ENCODE data around the gene SSC5D.

SSC5D gene

GRCh38 chr19:55539090-55539984, 51.1 kb downstream of the SSC5D start:
- DNase-seq = no peak

- DNase-seq = peak; percentile 49
Measured at GRCh38 chr19:55540619-55541018, 52.4 kb downstream of the SSC5D start.

GRCh38 chr19:55541091-55541490, 52.9 kb downstream of the SSC5D start:
- DNase-seq = no peak

GRCh38 chr19:55542292-55542855, 54.1 kb downstream of the SSC5D start:
- DNase-seq = no peak

- DNase-seq = no peak
Measured at GRCh38 chr19:55543567-55543966, 55.3 kb downstream of the SSC5D start.

GRCh38 chr19:55544014-55544413, 55.8 kb downstream of the SSC5D start:
- DNase-seq = no peak

- no peak for DNase-seq
Measured at GRCh38 chr19:55544776-55545439, 56.7 kb downstream of the SSC5D start.

GRCh38 chr19:55545443-55545842, 57.2 kb downstream of the SSC5D start, which contains the start of gene SBK3:
Gene SBK3 (minus strand): TSS chr19:55545543. CDS start chr19:55545543, 0 bp downstream.
- DNase-seq = no peak

- no peak for DNase-seq
Measured at GRCh38 chr19:55546011-55546410, 57.8 kb downstream of the SSC5D start.

- no peak for DNase-seq
Measured at GRCh38 chr19:55546822-55547614, 58.8 kb downstream of the SSC5D start.

- peak; percentile 68 for DNase-seq
Measured at GRCh38 chr19:55549500-55550320, 61.5 kb downstream of the SSC5D start.

GRCh38 chr19:55550321-55550650, 62.0 kb downstream of the SSC5D start:
- DNase-seq = no peak

GRCh38 chr19:55552206-55552605, 64.0 kb downstream of the SSC5D start:
- no peak for DNase-seq

- no peak for DNase-seq
Measured at GRCh38 chr19:55552620-55553019, 64.4 kb downstream of the SSC5D start.

GRCh38 chr19:55553217-55554182, 65.3 kb downstream of the SSC5D start:
- DNase-seq = no peak

- DNase-seq = peak; percentile 56
Measured at GRCh38 chr19:55554302-55554701, 66.1 kb downstream of the SSC5D start.

- peak; percentile 71 for DNase-seq
Measured at GRCh38 chr19:55554741-55555152, 66.5 kb downstream of the SSC5D start.

- no peak for DNase-seq
Measured at GRCh38 chr19:55559684-55560083, 71.4 kb downstream of the SSC5D start.

GRCh38 chr19:55563261-55563690, 75.0 kb downstream of the SSC5D start:
- peak; percentile 63 for DNase-seq

- DNase-seq = no peak
Measured at GRCh38 chr19:55566823-55567222, 78.6 kb downstream of the SSC5D start.
